GM19238 (cell line): ENCODE data around the gene PALM2AKAP2.

Experiments used
- DNase-seq: peaks from one replicate; pipeline ENCODE4 v3.0.0; 2011; ENCODE audit warnings: low spot score; ENCODE audit not compliant: insufficient read length

Gene PALM2AKAP2

DNA sequence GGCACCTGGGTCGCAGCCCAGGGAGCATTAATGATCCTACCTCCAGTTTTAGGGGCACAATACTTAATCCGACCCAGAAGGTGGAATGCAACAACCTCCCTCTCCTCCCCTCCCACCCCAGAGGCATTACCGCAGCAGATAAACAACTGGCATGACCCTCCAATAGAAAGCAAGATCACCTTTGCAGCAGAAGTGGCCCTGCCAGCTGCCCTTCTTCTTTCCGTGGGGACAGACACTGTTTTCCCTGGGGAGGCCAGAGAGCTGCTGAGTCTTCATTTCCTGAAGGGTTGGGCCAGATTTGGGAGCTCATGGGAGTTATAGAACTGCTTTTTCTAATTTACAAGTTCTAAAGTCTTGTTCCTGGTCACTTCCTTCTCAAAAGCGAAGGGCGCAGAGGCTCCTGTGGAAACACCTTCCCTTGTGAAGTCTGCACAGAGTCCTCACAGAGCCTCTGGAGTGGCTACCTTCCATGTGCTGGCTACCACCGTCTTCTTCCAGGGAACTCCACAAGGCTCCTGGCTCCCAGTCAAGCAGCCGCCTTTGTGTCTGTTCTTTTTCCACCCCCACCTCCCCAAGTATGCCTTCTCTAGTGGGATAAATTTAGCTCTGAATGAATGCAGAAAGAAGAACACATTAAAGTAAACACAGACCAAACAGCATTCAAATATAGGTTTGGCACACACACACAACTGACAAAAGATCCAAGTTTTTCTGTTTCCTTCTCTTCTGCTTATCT, 8.0 kb upstream of the PALM2AKAP2 start:
- no peak for DNase-seq

DNA sequence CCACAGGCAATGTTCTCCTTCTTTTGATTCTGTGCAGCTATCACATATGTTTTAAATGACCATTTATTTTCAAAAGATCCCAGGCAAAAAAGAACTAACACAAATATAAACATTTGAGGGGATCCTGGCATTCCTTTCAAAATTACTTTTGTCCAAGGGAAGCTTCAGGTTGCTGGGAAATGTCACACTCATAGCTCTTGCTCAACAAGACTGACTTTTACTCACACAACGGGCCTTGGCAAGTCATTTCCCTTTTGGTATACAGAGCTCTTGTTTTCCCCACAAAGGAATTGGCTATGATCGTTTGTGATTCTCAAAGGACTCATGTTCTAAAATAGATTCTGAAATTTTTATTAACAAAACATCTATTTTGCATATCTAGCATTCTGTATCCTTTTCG, 4.5 kb upstream of the PALM2AKAP2 start:
- DNase-seq: no peak

- no peak for DNase-seq
Measured at GRCh38 chr9:109776391-109776790, 3.6 kb upstream of the PALM2AKAP2 start.

DNA sequence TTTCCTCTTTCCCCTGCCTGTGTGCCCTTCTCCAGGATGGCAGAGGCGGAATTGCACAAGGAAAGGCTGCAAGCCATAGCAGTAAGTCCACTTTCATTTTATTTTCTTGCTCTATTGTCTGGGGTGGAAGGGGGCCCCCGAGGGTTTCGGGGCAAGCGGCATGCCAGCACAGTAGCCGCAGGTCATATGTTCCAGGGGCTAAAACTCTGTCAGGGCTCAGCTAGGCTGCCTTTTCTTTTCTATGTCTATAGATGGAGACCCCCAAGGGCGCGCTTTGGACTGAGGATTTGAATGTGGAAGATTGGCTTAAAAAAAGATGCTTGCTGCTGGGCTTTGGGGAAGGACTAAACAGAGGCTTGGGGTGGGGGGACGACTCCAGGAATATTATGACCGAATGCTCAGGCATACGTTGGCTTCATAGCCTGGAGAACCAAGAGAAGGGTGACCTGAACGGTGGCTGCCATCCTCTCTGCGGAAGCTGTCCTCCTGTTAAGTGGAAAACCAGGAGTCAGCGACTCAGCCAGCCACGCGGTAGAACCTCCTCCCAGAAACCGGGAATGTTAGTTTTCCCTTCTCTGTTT, 545 bp downstream of the PALM2AKAP2 start:
- DNase-seq: no peak

- DNase-seq: no peak
Measured at GRCh38 chr9:109781086-109781485, 1.1 kb downstream of the PALM2AKAP2 start.

DNA sequence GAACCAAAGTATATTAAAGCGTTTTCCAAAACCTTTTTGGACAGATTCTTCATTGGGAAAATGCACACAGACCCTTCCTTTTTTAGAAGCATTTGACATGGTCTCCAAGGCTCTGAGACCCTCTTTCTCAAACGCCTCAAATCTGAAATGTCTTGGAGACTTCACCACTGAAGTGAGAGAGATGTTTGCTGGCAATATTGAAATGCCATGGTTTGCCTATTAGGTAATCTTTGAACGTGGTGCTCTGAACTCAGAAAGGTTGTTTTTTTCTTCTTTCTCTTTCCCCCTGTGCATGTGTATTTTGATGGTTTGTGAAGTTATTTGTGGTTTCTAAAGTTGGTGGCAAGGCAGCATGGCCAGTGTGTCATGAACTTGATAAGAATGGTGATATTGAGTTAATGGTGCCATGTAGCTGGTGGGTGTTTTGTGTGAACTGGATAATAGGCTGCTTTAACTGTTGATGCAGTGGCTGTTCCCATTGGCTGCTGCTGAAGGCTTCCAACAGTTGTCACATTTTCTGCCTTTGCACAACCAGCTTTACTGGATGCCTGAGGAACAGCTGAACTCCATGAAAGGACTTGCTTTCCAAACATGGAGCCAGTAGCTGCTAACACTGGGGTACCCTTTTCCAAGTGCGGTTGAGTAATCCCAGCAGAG, 1.7 kb downstream of the PALM2AKAP2 start:
- DNase-seq: no peak

- DNase-seq: no peak
Measured at GRCh38 chr9:109787735-109788134, 7.7 kb downstream of the PALM2AKAP2 start.

DNA sequence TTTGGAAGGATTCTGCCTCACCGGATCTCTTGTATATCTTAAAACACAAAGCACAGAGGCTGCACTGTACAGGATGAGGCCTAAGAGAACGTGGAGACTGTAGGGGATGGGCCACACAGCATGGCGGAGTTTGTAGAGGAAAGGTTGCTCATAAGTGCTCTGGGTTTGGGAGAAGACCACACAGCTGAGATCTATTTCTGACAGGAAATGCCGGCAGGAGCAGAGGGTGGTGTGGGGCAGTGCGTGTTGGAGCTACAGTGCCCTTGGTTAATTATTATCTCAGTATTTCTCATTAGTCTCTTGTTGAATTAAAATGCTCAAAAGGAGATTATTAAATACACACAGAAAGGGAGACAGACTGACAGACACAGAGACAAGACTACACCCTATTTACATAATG, 9.6 kb downstream of the PALM2AKAP2 start:
- DNase-seq: no peak

GRCh38 chr9:109789971-109790370, 10.0 kb downstream of the PALM2AKAP2 start:
- no peak for DNase-seq

GRCh38 chr9:109791003-109791677, 11.1 kb downstream of the PALM2AKAP2 start:
- DNase-seq: no peak

DNA sequence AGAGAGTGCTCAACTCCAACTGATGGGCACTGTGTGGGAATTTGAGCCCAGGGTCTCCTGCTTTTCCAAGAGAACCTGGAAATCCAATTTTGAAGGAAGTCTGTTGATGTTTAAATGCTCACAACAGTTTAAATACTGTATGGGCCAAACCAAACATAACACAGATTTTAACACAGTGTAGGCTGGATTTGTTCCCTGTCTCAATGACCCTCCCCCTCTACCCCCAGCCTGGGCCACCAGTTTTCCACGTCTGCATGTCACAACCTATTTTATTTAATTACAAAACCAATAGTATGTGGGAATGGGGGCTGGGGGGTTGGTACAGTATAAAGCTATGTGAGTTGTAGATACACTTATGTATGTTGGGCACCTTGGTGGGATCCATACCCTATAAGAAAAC, 11.7 kb downstream of the PALM2AKAP2 start:
- DNase-seq: no peak

DNA sequence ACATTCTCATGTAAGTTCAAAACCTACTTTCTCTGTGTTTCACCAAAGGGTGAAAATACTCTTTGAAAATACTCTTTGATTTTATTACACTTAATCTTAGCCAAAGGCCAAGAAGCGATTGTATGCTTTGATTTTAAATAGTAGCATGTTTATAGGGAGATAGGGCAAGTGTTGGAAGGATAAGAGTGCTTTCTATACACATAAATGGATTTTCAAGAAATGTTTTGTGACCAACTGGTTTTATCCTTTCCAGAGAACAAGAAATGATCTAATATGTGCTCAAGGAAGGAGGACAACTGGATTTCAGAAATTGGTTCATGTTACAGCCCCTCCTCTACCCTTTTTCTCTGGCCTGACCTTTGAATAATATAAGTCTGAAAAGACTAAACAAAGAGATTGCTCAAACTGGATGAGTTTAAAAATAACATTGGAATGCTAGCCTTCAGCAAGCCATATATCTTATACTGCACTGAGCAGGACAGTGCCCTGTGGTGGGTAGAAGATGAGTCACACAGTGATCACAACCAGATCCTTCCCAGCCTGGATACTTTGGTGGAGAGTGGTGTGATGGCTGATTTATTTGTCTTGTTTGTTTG, 13.1 kb downstream of the PALM2AKAP2 start:
- no peak for DNase-seq

DNA sequence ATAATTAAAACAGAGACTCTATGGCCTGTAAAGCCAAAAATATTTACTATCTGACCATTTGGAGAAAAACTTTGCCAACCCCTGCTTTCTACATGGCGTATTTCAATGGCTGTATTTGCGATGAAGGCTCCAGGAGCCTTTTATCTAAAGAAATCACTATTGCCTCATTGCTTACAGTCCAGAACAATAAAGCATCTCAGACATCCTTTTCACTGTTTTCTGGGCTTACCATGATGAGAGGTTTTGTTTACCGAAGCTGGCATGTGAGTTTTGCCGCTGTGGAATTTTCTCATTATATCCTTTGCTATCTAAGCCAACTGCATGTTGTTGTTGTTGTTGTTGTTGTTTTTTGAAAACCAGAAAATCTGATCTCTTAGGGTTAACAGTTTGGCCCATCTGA, 13.9 kb downstream of the PALM2AKAP2 start:
- no peak for DNase-seq

DNA sequence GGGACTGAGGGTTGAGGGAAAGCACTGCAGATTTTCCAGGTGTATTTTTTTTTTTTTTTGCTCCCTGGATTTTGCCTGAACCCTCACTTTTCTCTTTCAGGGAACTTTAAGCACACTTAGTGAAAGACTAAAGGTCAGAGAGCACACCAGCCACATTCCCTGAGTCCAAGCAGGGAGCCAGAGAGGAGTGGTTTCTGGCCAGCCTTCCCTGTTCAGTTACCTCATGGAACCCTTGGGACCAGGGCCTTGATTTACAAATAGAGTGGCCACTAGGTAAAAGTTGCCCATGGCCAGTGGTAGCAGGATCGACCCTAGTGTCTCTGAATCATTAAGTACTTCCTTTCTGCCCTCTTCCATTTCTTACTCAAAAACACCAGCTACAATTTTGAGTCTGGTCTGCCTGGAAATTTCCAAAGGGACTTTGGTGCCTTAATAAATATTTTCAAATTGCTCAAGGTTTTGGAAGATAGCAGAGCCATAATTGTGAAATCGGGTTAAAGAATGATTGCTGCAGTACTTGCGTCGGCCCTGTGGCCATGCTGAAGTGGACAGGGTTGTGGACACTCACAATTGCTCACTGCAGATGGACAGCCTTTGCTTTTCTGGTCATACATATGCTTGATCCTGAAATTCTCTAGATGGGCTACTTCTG, 14.5 kb downstream of the PALM2AKAP2 start:
- DNase-seq: no peak

DNA sequence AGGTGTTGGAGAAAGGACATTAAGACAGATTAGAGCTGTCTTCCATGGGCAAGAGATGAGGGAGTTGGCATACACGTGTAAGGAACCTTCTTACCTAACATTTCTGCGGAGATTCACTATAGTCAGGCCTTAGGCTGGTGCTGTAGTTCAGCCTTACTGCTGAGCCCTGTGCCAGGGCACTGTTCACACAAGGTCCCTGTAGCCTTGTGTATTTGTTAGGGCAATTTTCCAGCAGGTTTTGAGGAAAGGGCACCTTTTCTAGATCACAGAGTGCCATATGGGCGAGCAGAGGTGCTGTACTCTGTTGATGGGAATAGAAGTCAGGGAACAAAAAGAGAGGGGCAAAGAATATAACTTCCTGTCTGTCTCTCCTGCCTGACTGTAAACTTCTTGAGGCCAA, 15.6 kb downstream of the PALM2AKAP2 start:
- DNase-seq: no peak

DNA sequence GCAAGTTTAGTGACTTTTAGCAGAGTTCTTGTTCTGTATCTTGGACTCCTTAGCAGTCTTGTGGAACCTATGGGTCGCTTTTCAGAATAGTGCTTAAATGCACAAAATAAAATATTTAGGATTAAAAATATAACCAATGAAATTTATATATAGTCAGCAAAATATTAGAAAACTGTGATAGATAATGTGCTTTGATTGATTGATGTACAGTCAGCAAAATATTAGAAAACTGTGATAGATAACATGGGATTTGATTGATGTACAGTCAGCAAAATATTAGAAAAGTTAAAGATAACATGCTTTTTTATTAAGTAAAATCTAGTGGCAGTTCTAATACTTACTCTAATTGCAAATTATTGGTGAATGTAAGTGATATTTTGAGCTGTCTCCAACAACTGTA, 16.1 kb downstream of the PALM2AKAP2 start:
- no peak for DNase-seq

GRCh38 chr9:109797006-109797405, 17.0 kb downstream of the PALM2AKAP2 start:
- DNase-seq: no peak

DNA sequence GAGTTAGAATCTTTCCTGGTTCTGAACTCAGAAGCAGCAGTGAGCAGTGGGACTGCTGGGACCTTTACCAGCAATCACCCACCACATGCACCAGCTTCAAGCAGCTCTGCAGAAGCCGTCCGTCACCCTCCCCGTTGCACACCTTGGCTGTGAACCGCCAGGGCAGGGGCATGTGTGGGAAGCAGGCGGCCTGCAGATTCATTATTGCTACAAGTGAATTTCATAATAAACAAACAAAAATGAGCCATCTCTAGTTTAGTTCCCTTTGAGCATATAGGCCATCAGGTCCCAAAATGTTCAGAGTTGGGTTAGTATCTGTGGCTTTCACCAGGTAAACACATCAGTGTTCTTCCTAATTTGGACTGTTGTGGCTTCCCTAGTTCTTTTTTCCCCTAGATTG, 17.5 kb downstream of the PALM2AKAP2 start:
- no peak for DNase-seq

GRCh38 chr9:109799141-109799540, 19.1 kb downstream of the PALM2AKAP2 start:
- DNase-seq: no peak

GRCh38 chr9:109799792-109800191, 19.8 kb downstream of the PALM2AKAP2 start:
- no peak for DNase-seq

DNA sequence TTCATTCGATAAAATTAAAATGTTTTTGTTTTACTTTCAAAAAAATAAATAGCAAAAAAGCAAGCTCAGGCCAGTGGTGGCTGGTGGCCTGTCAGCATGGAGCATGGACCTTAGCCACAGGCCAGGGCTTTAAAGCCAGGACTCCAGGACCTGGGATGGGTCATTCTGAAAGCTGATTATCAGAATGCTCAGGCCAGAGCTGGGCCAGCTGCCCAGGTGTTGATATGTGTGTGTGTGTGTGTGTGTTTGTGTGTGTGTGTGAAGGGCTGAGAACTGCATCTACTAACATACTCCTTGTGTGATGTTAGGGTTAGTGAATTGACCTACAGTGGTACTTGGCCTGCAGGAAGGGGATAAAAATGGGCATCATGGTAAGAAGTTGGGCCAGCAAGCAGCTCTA, 21.5 kb downstream of the PALM2AKAP2 start:
- DNase-seq: no peak
